GM19467 (cell line): ENCODE results near the gene AURKA.
"Not testable (repeated sequence)": the region's sequence is repeated elsewhere in the genome, so short reads cannot be mapped to it uniquely, and the experiment has no call there.

ENCODE experiments used
- ATAC-seq: cut with Tn5 transposase; IDR thresholded peaks from one replicate; pipeline ENCODE4 v1.9.1; 2021; ENCODE audit warnings: mild to moderate bottlenecking, moderate library complexity; ENCODE audit not compliant: unreplicated experiment

Gene AURKA

GRCh38 chr20:56422076-56422823, 30.2 kb upstream of the AURKA start:
- ATAC-seq, result no peak

GRCh38 chr20:56420940-56421688, 29.1 kb upstream of the AURKA start:
- no peak for ATAC-seq

- ATAC-seq, result no peak
Observed at GRCh38 chr20:56420028-56420427, 28.0 kb upstream of the AURKA start.

GRCh38 chr20:56418385-56418861, 26.4 kb upstream of the AURKA start:
- ATAC-seq, result no peak

GRCh38 chr20:56417911-56418310, 25.9 kb upstream of the AURKA start:
- no peak for ATAC-seq

- ATAC-seq, result no peak
Observed at GRCh38 chr20:56417402-56417801, 25.4 kb upstream of the AURKA start.

- ATAC-seq, result no peak
Observed at GRCh38 chr20:56414842-56415765, 23.1 kb upstream of the AURKA start.

- no peak for ATAC-seq
Observed at GRCh38 chr20:56412949-56413348, 20.9 kb upstream of the AURKA start.

- ATAC-seq, result no peak
Observed at GRCh38 chr20:56412473-56412790, 20.4 kb upstream of the AURKA start.

GRCh38 chr20:56411759-56412472, 19.9 kb upstream of the AURKA start, which contains the start of gene CASS4:
Gene CASS4, plus strand, starts transcription at chr20:56412260. Its CDS starts 199 bp downstream, at chr20:56412459.
- no peak for ATAC-seq

GRCh38 chr20:56411287-56411686, 19.3 kb upstream of the AURKA start:
- ATAC-seq, result not testable (repeated sequence)

GRCh38 chr20:56409956-56410355, 17.9 kb upstream of the AURKA start:
- ATAC-seq, result no peak

- ATAC-seq, result no peak
Observed at GRCh38 chr20:56409521-56409920, 17.5 kb upstream of the AURKA start.

- ATAC-seq, result no peak
Observed at GRCh38 chr20:56406910-56407309, 14.9 kb upstream of the AURKA start.

- not testable (repeated sequence) for ATAC-seq
Observed at GRCh38 chr20:56405356-56405755, 13.3 kb upstream of the AURKA start.

- ATAC-seq, result no peak
Observed at GRCh38 chr20:56403465-56403864, 11.4 kb upstream of the AURKA start.

- ATAC-seq, result no peak
Observed at GRCh38 chr20:56400001-56400640, 8.1 kb upstream of the AURKA start.

- ATAC-seq, result no peak
Observed at GRCh38 chr20:56395166-56395565, 3.2 kb upstream of the AURKA start.

GRCh38 chr20:56393653-56394052, 1.6 kb upstream of the AURKA start:
- ATAC-seq, result no peak

GRCh38 chr20:56392881-56393482, 967 bp upstream of the AURKA start:
- ATAC-seq, result no peak
